ENCODE data around the gene GTPBP3. TPM values are rescaled to one million over a fixed set of nuclear protein-coding genes. Genes with fewer than 3 reads are reported as not detected.

The GTPBP3 gene
- total and polyA plus RNA-seq, 2 of the 8 experiments (the other 6 are each of a cell fraction or from before 2014, with no cell fraction given) = 30.4 to 56.0 TPM

GRCh38 chr19:17390665-17391370 lies 53.5 kb downstream of the GTPBP3 start (continued):
- TF ChIP-seq BCL11A (IDR thresholded peaks at IDR 0.05; ENCODE audit: low read depth in 2 of 2, low read length in 2 of 2) = no peak
- TF ChIP-seq CREB1 (IDR thresholded peaks at IDR 0.05) = peak; percentile 37; the same call in 1 of the 2 replicates
- TF ChIP-seq POLR2A (IDR thresholded peaks at IDR 0.05; ENCODE audit: control extremely low read depth in 1 of 2, low read depth in 2 of 2, low read length in 2 of 2) = no peak; a peak in 1 of 3 replicates
- TF ChIP-seq BRCA1 (IDR thresholded peaks at IDR 0.05; ENCODE audit: low read depth, low read length) = no peak
- TF ChIP-seq EP300 (IDR thresholded peaks at IDR 0.05; ENCODE audit: borderline replicate concordance in 1 of 2, low read depth in 2 of 2, low read length in 2 of 2) = peak in 1 of 2 experiments; percentile 68; a peak in 1 of 3 replicates
- no peak for TF ChIP-seq CBX5 (IDR thresholded peaks at IDR 0.05; ENCODE audit: low read depth, low read length)
- TF ChIP-seq NANOG (IDR thresholded peaks at IDR 0.05; ENCODE audit: insufficient read depth, low read depth, low read length, poor library complexity, severe bottlenecking) = no peak
- TF ChIP-seq CEBPB (IDR thresholded peaks at IDR 0.05; ENCODE audit: low read depth, low read length) = no peak
- TF ChIP-seq MAX (IDR thresholded peaks at IDR 0.05) = peak; percentile 63
- TF ChIP-seq JUND (IDR thresholded peaks at IDR 0.05; ENCODE audit: low read length) = no peak
- TF ChIP-seq JUN (IDR thresholded peaks at IDR 0.05; ENCODE audit: low read depth, low read length) = no peak
- TF ChIP-seq KDM4A (IDR thresholded peaks at IDR 0.05; ENCODE audit: low read depth, low read length, severe bottlenecking) = peak; percentile 68
- no peak for TF ChIP-seq SAP30 (IDR thresholded peaks at IDR 0.05; ENCODE audit: insufficient read depth, insufficient replicate concordance, low read length)
- TF ChIP-seq FOSL1 (IDR thresholded peaks at IDR 0.05; ENCODE audit: insufficient read depth, low read depth, low read length) = no peak
- 0 out of 2 replicates have a peak, but pooled peaks have one; percentile 49 for TF ChIP-seq SP4 (IDR thresholded peaks at IDR 0.05; ENCODE audit: low read length)
- TF ChIP-seq SRF (IDR thresholded peaks at IDR 0.05; ENCODE audit: low read depth, low read length) = no peak
- TF ChIP-seq HDAC6 (IDR thresholded peaks at IDR 0.05; ENCODE audit: low read depth, low read length) = no peak
- TF ChIP-seq KDM1A (IDR thresholded peaks at IDR 0.05; ENCODE audit: borderline replicate concordance, low read length) = no peak
- no peak for TF ChIP-seq PHF8 (conservative IDR thresholded peaks at IDR 0.05; ENCODE audit: low read depth, low read length)
- peak; percentile 50; the same call in 1 of the 2 replicates for TF ChIP-seq RBBP5 (IDR thresholded peaks at IDR 0.05; ENCODE audit: borderline replicate concordance, low read depth, low read length)
- TF ChIP-seq POLR2AphosphoS5 (IDR thresholded peaks at IDR 0.05; ENCODE audit: low read depth, low read length) = no peak
- TF ChIP-seq EZH2 (IDR thresholded peaks at IDR 0.05; ENCODE audit: low read depth, low read length, severe bottlenecking) = no peak
- no peak for TF ChIP-seq SIRT6 (IDR thresholded peaks at IDR 0.05; ENCODE audit: low read length)
